HEK293T (cell line): Measurements from ENCODE around the gene TSEN54.

Experiments used
- ARNT ChIP-seq: fragments of 450-650 bp; IDR thresholded peaks from 2 replicates; pipeline ENCODE4 v1.6.1; 2017; ENCODE audit warnings: mild to moderate bottlenecking
- BHLHE40 ChIP-seq: fragments of 450-650 bp; IDR thresholded peaks from 2 replicates; pipeline ENCODE4 v1.6.1; 2016; ENCODE audit warnings: mild to moderate bottlenecking, moderate library complexity, borderline replicate concordance
- HDGF ChIP-seq: fragments of 450-650 bp; IDR thresholded peaks from 2 replicates; pipeline ENCODE4 v1.6.1; 2017; ENCODE audit warnings: antibody characterized with exemption, borderline replicate concordance
- PKNOX1 ChIP-seq: fragments of 450-650 bp; IDR thresholded peaks from 2 replicates; pipeline ENCODE4 v1.6.1; 2016
- TARDBP ChIP-seq: fragments of 450-650 bp; IDR thresholded peaks from 2 replicates; pipeline ENCODE4 v1.6.1; 2016

- TF ChIP-seq HDGF (no peak), BHLHE40 (no peak), TARDBP (no peak), PKNOX1 (no peak), ARNT (no peak)
These were observed 8.3 kb upstream of the TSEN54 start for GRCh38 chr17:75507733-75508719.
